Activated CD8-positive, alpha-beta memory T cell treated with anti-CD3 and anti-CD28 coated beads, Interleukin-2, amount 50 U/mL, for 48 hours (primary cell): Measurements from ENCODE around the gene PKP4.

Source experiments
- DNase-seq: peaks from one replicate; pipeline ENCODE4 v3.0.0-alpha.2; 2020

PKP4 gene

GRCh38 chr2:158600155-158600802, 143.5 kb downstream of the PKP4 start:
- DNase-seq: no peak

- no peak for DNase-seq
Measured at GRCh38 chr2:158602027-158602426, 145.3 kb downstream of the PKP4 start.

GRCh38 chr2:158603205-158603604, 146.5 kb downstream of the PKP4 start:
- DNase-seq: no peak

GRCh38 chr2:158603986-158604385, 147.2 kb downstream of the PKP4 start:
- no peak for DNase-seq

GRCh38 chr2:158610059-158610458, 153.3 kb downstream of the PKP4 start:
- DNase-seq: no peak

- no peak for DNase-seq
Measured at GRCh38 chr2:158616480-158617000, 159.8 kb downstream of the PKP4 start.

- no peak for DNase-seq
Measured at GRCh38 chr2:158618891-158619490, 162.2 kb downstream of the PKP4 start.

- DNase-seq: no peak
Measured at GRCh38 chr2:158619496-158619895, 162.7 kb downstream of the PKP4 start.

- no peak for DNase-seq
Measured at GRCh38 chr2:158620656-158621055, 163.9 kb downstream of the PKP4 start.

- DNase-seq: no peak
Measured at GRCh38 chr2:158624071-158624667, 167.4 kb downstream of the PKP4 start.

GRCh38 chr2:158624961-158625360, 168.2 kb downstream of the PKP4 start:
- no peak for DNase-seq

- DNase-seq: no peak
Measured at GRCh38 chr2:158629116-158629515, 172.4 kb downstream of the PKP4 start.

- DNase-seq: no peak
Measured at GRCh38 chr2:158633261-158633660, 176.5 kb downstream of the PKP4 start.

GRCh38 chr2:158634627-158635026, 177.9 kb downstream of the PKP4 start:
- no peak for DNase-seq

GRCh38 chr2:158635961-158636601, 179.3 kb downstream of the PKP4 start:
- no peak for DNase-seq

- no peak for DNase-seq
Measured at GRCh38 chr2:158637357-158637756, 180.6 kb downstream of the PKP4 start.

- DNase-seq: no peak
Measured at GRCh38 chr2:158644139-158644538, 187.4 kb downstream of the PKP4 start.

GRCh38 chr2:158645299-158645698, 188.5 kb downstream of the PKP4 start:
- DNase-seq: no peak

GRCh38 chr2:158647436-158648231, 190.9 kb downstream of the PKP4 start:
- no peak for DNase-seq

GRCh38 chr2:158649846-158650245, 193.1 kb downstream of the PKP4 start:
- DNase-seq: no peak

GRCh38 chr2:158650646-158651357, 194.1 kb downstream of the PKP4 start:
- no peak for DNase-seq

- no peak for DNase-seq
Measured at GRCh38 chr2:158651358-158652057, 194.8 kb downstream of the PKP4 start.
